HUDEP-2 (cell line): ENCODE data around the gene NUDT14.

Source experiments
- DNase-seq, 76 experiments: peaks; one replicate each; lab custom pipeline; 2025; ENCODE audit not compliant: unreplicated experiment in 76 of 76; lab: John Stamatoyannopoulos, UW

The NUDT14 gene

DNA sequence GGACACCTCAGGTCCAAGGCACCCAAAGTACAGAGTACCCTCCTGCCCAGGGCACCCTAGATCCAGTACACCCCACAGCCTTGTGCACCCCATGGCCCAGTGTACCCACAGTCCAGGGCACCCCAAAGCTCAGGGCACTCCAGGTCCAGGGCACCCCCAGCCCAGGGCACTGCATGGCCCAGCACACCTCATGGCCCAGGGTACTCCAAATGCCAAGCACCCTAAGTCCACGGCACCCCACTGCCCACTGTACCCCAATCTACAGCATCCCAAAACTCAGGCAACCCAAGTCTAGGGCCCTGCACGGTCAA lies 18.5 kb downstream of the NUDT14 start:
- DNase-seq: no peak

DNA sequence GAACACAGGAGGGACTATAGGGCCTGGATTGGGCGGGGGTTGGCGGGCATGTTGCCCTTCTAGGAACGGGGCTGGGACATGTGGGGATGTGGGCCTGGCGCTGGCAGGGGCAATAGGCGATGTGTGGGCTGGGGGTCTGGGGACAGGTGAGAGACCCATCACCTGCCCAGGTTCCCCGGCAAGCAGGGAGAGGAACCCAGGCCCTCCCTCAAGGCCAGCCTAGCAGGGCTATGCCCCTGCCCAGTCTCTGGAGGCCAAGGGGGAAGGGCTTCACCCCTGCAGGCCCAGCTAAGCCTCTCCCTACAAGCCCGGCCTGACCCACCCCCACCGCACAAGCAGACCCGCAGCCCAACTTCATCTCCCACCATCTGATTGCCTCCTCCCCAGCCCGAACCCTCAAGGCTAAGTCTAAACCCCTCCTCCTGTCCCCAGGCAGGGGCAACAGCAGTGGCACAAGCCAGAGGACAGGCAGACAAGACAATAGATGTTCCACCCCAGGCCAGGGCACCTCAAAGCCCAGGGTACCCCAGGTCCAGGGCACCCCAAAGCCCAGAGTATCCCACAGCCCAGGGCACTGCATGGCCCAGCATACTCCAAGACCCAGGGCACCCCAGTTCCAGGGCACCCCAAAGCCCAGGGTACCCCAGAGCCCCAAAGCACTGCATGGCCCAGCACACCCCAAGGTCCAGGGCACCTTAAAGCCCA lies 19.0 kb downstream of the NUDT14 start:
- DNase-seq: no peak

DNA sequence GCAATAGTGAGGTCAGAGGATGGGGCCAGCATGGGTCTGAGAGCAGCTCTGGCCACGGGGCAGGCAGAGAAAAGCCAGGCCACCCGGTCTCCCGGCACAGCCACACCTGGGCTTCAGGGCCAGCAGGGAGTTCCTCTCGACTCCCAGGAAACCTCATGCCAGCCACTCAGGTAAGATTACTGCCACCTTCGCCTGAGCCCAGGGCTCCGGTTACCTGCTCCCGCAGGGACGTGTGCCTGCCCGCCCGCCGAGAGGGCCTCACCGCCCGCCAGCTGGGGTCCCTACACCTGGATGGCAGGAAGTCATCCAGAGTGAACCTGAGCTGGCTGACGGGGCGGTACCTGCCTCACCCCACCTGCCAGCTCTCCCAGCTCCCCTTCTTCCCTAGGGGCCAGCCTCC lies 19.8 kb downstream of the NUDT14 start:
- no peak for DNase-seq

DNA sequence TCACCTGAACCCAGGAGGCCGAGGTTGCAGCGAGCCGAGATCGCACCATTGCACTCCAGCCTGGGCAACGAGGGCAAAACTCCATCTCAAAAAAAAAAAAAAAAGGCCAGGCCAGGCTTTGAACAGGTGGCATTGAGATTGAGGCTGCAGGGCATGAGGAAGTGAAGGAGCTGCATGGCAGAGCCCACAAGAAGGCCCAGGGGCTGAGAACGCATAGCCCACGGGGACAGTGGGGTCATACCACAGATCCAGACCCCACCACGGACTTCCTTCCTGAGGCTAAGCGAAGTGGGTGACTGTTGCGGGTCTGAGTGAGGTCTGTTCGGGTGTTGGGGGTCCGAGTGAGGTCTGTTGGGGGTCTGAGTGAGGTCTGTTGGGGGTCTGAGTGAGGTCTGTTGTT lies 20.3 kb downstream of the NUDT14 start:
- no peak for DNase-seq

DNA sequence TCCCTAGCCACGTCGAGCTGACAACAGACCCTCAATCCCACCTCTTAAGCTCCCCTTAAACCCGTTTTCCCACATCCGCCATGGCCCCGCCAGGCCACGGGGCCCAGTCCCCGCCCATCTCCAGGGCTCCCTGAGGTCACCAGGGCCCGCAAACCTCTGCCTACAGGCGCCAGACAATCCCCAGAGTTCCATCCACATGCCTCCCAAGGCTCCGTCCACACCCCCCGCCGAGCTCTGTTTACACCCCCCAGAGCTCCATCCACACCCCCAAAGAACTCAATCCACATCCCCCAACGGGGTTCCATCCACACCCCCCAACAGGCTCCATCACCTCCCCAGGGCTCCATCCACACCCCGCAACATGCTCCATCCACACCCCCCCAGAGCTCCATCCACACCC lies 21.8 kb downstream of the NUDT14 start:
- no peak for DNase-seq

DNA sequence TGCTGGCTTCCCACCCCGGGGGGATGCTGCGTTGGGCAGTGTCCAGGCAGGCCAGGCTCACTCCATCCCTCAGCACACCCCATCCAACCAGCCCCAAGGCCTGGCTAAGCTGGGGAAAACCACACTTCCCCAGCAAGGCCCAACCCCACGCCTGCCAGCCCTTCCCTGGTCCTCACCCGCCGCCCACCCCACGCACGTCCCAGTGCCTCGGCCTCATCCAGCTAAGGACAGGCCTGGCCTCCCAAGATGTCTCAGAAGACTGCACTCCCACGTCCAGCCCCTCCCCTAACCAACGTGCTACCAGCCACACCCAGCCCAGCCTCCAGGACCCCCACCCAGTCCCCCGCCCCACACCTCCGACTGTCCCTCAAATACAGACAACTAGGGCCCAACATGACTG lies 22.3 kb downstream of the NUDT14 start:
- no peak for DNase-seq

DNA sequence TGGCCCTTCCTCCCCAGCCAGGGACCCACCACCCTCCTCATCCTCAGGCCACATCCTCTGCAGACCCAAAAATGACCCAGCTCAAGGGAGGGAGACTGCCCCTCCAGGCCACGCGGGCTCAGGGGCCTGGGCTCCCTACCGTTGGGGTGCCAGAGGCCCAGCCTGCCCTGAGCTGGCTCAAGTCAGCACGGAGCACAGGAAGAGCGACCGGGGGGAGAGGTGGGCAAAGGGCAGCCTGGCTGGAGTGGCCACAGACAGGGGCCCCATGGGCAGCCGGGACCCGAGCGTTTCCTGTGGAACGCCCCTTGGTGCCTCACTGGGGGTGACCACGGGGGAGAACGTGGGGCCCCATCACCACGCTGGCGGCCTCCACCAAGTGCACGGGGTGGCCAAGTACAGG lies 23.2 kb downstream of the NUDT14 start:
- no peak for DNase-seq

DNA sequence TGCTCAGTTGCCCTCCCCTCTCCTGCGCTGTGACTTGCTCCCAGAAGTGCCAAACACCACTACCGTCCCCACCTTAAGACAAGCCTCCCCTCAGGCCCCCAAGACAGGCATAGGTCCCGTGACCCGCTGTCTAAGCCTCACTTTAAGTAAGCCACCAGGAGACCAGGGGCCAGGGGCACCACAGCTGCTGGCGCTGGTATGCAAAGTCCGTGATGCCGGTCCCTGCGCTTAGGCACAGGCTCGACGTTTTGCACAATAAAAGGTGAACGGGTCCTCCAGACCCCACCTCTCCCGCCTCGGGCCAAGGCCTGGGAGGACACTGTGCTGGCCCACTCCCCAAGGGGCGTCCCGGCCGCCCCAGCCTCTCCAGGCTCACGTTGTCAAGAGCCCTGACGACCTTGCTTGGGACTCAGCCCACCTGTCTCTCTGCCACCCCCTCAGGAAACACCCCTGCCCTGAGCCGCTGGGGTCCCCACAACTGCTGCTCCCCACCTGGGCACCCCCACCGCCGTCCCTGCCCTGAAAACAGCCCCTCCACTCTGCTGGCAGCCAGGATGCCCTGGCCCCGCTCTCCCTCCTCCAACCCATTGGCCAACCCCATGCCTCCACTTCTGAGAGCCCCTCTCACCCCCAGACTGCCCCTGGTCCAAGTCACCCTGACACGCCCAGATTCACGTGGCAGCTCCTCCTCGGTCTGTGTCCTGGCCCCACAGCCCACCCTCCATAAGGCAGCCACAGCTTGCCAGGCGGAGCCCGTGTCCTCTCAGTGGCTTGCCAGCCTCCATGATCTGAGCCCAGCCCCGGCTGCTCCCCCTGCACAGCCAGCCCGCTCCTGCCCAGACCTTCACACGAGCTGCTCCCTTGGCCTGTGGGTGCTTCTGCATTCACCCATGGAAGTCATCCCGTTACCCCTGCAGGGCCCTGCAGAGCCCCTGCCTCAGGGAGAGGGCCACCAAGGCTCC lies 24.4 kb downstream of the NUDT14 start:
- no peak for DNase-seq

DNA sequence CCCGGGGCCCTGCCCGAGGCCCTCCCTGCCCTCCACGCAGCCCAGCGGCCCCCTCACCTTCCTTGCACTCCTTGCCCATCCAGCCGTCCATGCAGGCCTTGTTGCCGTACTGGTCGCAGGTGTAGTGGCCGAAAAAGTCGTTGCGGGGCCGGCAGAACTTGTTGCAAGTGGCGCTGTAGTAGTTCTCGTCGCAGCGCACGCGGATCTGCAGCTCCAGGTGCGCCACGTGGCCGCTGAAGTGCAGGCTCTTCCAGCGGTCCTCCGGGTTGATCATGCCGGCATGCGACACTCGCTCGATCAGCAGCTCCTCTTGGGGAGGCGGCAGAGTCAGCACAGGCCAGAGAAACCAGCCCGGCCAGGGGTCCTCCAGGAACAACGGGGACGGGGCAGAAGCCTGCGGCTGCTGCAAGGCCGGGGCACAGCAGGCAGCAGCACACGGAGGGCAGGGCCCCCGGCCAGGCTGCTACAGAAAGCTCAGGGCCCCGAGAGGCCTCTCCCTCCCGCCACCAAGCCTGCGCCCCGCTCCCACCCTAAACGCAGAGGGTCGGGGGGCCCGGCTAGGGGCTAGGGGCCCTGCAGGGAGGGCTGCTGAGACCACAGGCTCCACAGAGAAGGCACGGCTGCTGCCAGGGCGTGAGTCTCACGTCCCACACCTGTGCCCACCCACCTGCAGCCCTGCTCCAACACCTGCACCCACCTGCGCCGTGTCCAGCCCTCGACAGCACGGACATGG lies 25.3 kb downstream of the NUDT14 start:
- no peak for DNase-seq

DNA sequence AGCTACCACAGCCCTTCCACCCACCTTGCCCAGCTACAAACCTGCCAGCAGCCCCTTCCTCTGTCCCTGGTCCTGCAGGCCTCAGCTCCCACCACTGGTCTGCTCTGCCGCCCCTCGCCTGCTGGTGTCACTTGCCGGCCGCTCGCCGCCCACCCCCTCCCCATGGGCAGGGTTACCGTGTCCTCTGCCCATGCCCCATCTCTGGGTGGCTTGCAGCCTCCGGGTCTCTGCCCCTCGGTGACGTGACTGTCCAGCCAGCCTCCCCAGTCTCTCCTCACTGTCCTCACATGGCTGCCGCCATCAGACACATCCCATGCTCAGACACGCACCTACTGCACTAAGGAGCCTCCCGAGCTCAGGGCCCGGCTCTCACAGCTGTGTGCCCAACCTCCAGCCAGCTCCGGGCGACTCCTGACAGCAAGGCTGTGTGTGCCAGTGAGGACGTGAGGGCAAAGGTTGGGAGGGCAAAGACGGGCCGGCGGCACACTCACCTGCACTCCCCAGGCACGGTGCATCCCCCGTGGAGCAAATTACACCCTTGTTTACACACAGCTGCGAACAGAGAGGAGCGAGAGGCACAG lies 26.0 kb downstream of the NUDT14 start:
- no peak for DNase-seq

DNA sequence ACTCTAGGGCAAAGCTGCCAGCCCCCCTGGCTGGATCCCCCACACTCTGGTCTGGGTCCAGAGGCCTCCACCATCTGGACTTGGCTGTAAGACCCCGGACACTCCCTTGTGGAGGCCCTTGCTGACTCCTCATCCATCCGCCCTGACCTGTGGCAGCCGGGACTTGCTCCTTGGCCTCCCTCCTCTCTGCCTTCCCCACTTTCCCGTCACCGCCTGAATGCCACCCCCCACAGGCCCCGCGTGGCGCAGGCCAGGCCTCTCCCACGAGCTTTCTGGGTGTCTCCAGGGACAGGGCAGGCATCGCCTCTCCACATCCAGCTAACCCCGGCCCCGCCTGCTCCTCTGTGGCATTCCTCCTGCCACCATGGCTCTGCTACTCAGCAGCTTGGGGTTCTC lies 26.6 kb downstream of the NUDT14 start:
- DNase-seq: no peak

DNA sequence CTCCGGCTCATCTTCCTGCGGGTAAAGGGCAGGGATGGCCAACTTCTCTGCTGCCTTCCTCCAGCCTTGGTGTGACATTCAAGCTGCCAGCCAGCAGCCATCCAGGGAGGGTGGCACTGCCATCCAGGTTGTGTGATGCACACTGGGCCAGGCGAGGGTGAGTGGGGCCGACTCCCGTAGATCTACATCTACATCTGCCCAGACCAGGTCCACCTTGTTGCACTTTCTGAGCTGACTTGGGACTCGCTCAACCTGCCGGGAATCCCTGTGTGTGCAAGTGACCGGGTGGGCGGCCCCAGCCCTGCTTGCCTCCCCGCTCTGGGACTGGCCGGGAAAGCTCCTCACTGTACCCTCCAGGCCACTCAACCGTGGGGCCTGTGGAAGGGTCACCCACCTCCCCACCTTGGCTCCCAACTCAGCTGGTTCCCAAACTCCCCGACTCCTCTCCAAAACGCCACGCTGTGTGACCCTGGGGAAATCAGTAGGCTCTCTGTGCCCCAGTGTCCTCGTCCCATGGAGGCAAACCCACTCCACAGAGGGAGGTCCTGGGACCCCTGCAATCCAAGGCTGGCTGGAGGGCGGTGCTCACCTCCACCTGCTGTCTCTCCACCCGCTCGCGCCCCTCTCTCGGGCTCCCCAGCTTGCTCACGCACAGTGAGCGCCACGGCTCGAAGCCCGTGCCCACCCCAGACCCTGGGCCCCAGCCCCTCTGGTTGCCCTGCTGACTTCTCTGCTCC lies 27.2 kb downstream of the NUDT14 start:
- no peak for DNase-seq

DNA sequence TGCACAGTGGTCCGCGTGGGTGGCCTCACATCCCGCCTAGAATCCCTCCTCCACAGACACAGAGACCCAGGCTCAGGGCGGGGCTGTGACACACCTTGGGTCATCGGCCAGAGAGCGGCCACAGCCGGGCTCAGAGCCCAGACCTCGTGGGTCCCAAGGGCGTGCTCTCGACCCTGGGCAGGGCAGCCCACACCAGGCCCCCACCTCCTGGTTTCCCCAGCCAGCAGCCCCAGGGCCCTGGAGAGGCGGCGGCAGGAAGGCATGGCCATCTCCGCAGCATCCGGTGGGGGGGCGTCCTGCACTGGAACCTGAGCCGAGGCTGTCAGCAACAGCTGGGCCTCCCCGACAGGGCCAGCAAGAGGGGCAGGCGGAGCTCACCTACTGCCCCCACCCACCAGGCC lies 27.8 kb downstream of the NUDT14 start:
- DNase-seq: no peak

DNA sequence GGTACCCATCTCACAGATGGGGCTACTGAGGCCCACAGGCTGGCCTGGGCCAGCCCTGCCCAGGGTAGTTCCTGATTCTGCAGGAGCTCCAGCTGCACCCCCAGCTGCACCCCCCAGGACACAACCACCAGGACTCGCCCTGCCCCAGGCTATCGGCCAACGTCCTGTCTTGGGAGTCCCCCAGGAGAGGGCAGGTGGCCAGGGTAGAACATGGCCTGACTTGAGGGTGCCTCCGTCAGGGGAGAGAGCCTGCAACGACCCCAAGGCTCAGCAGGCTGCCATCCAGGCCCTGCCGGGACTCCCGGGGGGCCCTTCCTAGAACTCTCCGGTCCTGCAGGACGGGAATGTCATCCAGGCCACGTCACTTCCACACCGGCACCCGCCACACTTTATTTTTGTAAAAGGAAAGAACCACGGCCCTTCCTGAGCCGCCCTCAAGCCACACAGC lies 28.3 kb downstream of the NUDT14 start:
- no peak for DNase-seq

DNA sequence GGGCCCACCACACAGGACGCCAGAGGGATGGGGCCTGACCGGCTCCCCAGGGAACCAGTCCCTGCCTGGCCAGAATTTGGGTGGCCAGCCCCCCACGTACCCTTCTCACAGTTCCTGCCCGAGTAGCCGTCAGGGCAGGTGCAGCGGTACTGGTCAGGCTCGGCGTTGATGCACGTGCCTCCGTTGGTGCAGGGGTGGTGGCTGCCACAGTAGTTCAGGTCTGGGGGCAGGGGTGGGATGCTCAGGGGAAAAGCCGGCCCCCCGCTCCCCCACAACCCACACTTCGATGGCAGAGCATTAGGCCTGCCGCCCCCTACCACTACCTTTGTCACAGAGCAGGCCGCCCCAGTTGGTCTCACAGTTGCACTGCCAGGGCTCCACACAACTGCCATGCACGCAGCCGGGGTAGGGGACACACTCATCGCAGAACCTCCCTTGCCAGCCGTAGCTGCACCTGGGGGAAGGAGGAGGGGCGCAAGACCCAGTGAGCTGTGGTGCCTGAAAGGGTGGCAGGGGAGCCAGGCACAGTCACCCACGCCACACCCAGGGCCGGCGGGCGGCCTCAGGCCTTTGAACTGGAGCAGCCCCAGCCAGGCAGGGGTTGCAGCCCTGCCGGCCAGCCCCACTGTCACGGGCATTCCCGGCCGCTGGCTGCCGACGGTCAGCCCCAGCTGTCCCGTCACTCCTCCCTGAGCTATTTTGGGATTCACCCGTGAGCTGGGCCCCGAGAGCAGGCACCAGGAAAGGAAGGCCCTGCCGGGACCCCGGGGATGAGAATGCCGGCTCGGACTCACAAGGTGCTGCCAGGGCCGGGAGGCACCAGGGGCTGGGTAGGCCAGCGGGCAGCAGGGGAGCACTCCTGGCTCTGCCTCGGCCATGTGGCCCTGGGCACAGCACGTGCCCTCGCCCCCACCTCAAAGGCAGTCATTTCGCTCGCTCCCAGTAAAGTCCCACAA lies 29.0 kb downstream of the NUDT14 start:
- no peak for DNase-seq

DNA sequence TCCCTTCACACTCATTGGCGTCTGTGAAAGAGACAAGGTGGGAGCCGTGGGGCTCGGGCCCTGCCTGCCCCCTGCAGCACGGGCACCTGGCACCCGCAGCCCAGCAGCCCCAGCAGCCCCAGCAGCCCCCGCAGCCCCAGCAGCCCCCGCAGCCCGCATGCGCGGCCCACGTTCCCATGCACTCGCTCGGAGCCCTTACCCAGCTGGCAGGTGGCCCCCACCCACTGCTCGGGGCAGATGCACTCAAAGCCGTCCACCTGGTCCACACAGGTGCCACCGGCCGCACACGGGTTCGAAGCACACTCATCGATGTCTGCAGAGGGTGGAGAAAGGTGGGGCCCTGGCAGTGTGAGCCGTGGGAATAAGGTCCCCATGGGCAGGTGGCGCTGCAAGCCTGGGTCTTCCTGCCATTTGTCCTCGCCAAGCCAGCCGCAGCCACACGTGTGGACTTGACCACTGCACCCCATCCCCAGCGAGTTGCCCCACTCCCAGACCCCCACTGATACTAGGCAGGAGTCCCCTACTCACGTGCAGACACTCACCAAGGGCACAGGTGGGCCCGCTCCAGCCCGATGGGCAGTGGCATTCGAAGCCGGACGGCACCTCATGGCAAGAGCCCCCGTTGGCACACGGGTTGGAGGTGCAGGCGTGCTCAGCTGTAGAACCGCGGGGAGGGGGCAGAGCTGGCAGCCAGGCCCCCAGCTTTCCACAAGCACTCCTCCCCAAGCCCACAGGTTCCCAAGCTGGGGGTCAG lies 29.9 kb downstream of the NUDT14 start:
- DNase-seq: no peak

DNA sequence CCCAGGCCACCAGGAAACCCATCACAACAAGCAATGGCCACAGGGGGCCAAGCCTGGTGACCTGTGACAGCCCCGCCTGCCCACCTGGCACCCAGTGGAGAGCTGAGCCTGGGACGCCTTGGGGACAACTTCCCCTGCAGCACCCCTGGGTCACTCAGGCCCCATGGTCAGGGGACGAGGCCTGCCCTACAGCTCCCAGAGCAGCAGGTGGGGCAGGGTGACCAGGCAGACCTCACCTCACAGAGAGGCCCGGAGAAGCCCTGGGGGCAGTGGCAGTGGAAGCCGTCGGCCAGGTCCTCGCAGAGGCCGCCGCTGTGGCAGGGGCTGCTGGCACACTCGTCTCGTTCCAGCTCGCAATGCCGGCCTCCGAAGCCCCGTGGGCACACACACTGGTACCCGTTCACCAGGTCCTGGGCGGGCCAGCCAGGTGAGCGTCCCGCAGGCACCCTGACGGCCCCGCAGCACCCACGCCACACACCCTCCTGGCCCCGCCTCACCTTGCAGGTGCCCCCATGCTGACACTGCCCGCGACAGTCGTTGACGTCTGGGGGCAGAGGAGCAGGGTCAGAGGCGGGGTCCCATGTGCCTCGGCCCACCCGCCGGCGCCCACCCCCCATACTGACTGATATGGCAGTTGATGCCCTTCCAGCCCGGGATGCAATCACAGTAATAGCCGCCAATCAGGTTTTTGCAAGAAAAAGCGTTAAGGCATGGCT lies 30.6 kb downstream of the NUDT14 start:
- no peak for DNase-seq

DNA sequence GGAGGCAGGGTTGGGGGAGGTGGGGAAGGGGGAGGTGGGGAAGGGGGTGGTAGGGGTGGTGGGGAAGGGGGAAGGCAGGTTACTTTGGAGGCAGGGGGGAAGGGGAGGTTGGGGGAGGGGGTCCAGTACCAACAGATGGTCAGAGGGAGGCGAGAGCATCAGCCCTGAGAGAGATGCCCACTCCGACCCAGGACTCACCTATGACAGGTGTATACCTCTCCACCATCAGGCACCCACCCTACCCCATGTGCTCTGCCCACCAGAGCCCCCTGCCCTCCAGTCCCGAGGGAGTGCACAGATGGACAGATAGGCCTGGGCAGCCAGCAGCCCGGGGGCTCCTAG lies 31.1 kb downstream of the NUDT14 start:
- DNase-seq: no peak
